ENCODE data around the gene AIMP1.

The AIMP1 gene

GRCh38 chr4:106333186-106333585 is 16.8 kb downstream of the AIMP1 start:
- Histone ChIP-seq H3K36me3 (ENCODE audit: control insufficient read depth in 1 of 2, insufficient read depth in 2 of 2, low read length in 2 of 2) (peaks cover 32 to 56% of the 10 kb centered on the region in 2 donors), H3K4me3 (ENCODE audit: low read depth in 1 of 2, low read length in 2 of 2) (no peak overlapping the region), H3K9me3 (ENCODE audit: control insufficient read depth in 1 of 2, low read length in 2 of 2) (peaks cover 0 to 5% of the 10 kb centered on the region in 2 donors), H3K4me1 (ENCODE audit: control insufficient read depth in 1 of 2, insufficient read depth in 2 of 2, low read length in 2 of 2) (no peaks in the 10 kb centered on the region), H3K27me3 (ENCODE audit: low read depth, low read length) (no peaks in the 10 kb centered on the region), H3K27ac (ENCODE audit: low read length) (no peak overlapping the region)

- Histone ChIP-seq H3K36me3 (ENCODE audit: control insufficient read depth in 1 of 2, insufficient read depth in 2 of 2, low read length in 2 of 2) (peaks cover 27 to 60% of the 10 kb centered on the region in 2 donors), H3K4me3 (ENCODE audit: low read depth in 1 of 2, low read length in 2 of 2) (no peak overlapping the region), H3K4me1 (ENCODE audit: control insufficient read depth in 1 of 2, insufficient read depth in 2 of 2, low read length in 2 of 2) (no peaks in the 10 kb centered on the region), H3K27me3 (ENCODE audit: low read depth, low read length) (no peaks in the 10 kb centered on the region), H3K9me3 (ENCODE audit: control insufficient read depth in 1 of 2, low read length in 2 of 2) (peaks cover 0 to 5% of the 10 kb centered on the region in 2 donors), H3K27ac (ENCODE audit: low read length) (no peak overlapping the region)
These were observed 18.6 kb downstream of the AIMP1 start for GRCh38 chr4:106334741-106335470.

- Histone ChIP-seq H3K4me1 (ENCODE audit: control insufficient read depth in 1 of 2, insufficient read depth in 2 of 2, low read length in 2 of 2) (no peaks in the 10 kb centered on the region), H3K27me3 (ENCODE audit: low read depth, low read length) (no peaks in the 10 kb centered on the region), H3K9me3 (ENCODE audit: control insufficient read depth in 1 of 2, low read length in 2 of 2) (peaks cover 0 to 5% of the 10 kb centered on the region in 2 donors), H3K27ac (ENCODE audit: low read length) (no peak overlapping the region), H3K4me3 (ENCODE audit: low read depth in 1 of 2, low read length in 2 of 2) (no peak overlapping the region), H3K36me3 (ENCODE audit: control insufficient read depth in 1 of 2, insufficient read depth in 2 of 2, low read length in 2 of 2) (peaks cover 28 to 66% of the 10 kb centered on the region in 2 donors)
These were observed 20.3 kb downstream of the AIMP1 start for GRCh38 chr4:106336618-106337017.

- H3K4me1 ChIP-seq (ENCODE audit: control insufficient read depth in 1 of 2, insufficient read depth in 2 of 2, low read length in 2 of 2): no peaks in the 10 kb centered on the region
- H3K36me3 ChIP-seq (ENCODE audit: control insufficient read depth in 1 of 2, insufficient read depth in 2 of 2, low read length in 2 of 2): peaks cover 23 to 60% of the 10 kb centered on the region in 2 donors
- no peak overlapping the region for H3K27ac ChIP-seq (ENCODE audit: low read length)
- H3K27me3 ChIP-seq (ENCODE audit: low read depth, low read length): no peaks in the 10 kb centered on the region
- no peak overlapping the region for H3K4me3 ChIP-seq (ENCODE audit: low read depth in 1 of 2, low read length in 2 of 2)
- H3K9me3 ChIP-seq (ENCODE audit: control insufficient read depth in 1 of 2, low read length in 2 of 2): peaks cover 0 to 5% of the 10 kb centered on the region in 2 donors
These were observed 21.6 kb downstream of the AIMP1 start for GRCh38 chr4:106337916-106338315.

- H3K9me3 ChIP-seq (ENCODE audit: control insufficient read depth in 1 of 2, low read length in 2 of 2): peaks cover 0 to 5% of the 10 kb centered on the region in 2 donors
- H3K36me3 ChIP-seq (ENCODE audit: control insufficient read depth in 1 of 2, insufficient read depth in 2 of 2, low read length in 2 of 2): peaks cover 19 to 56% of the 10 kb centered on the region in 2 donors
- H3K27ac ChIP-seq (ENCODE audit: low read length): no peak overlapping the region
- H3K4me1 ChIP-seq (ENCODE audit: control insufficient read depth in 1 of 2, insufficient read depth in 2 of 2, low read length in 2 of 2): no peaks in the 10 kb centered on the region
- no peaks in the 10 kb centered on the region for H3K27me3 ChIP-seq (ENCODE audit: low read depth, low read length)
- H3K4me3 ChIP-seq (ENCODE audit: low read depth in 1 of 2, low read length in 2 of 2): no peak overlapping the region
These were observed 22.3 kb downstream of the AIMP1 start for GRCh38 chr4:106338671-106339070.

- Histone ChIP-seq H3K27ac (ENCODE audit: low read length) (no peak overlapping the region), H3K9me3 (ENCODE audit: control insufficient read depth in 1 of 2, low read length in 2 of 2) (peaks cover 0 to 5% of the 10 kb centered on the region in 2 donors), H3K4me1 (ENCODE audit: control insufficient read depth in 1 of 2, insufficient read depth in 2 of 2, low read length in 2 of 2) (no peaks in the 10 kb centered on the region), H3K4me3 (ENCODE audit: low read depth in 1 of 2, low read length in 2 of 2) (no peak overlapping the region), H3K27me3 (ENCODE audit: low read depth, low read length) (no peaks in the 10 kb centered on the region), H3K36me3 (ENCODE audit: control insufficient read depth in 1 of 2, insufficient read depth in 2 of 2, low read length in 2 of 2) (peaks cover 23 to 53% of the 10 kb centered on the region in 2 donors)
These were observed 23.1 kb downstream of the AIMP1 start for GRCh38 chr4:106339431-106339830.

- H3K27me3 ChIP-seq (ENCODE audit: low read depth, low read length): no peaks in the 10 kb centered on the region
- H3K36me3 ChIP-seq (ENCODE audit: control insufficient read depth in 1 of 2, insufficient read depth in 2 of 2, low read length in 2 of 2): peaks cover 23 to 44% of the 10 kb centered on the region in 2 donors
These were observed 24.4 kb downstream of the AIMP1 start for GRCh38 chr4:106340774-106341173.

GRCh38 chr4:106343865-106344646 is 27.7 kb downstream of the AIMP1 start:
- no peak overlapping the region for H3K4me3 ChIP-seq (ENCODE audit: low read depth in 1 of 2, low read length in 2 of 2)
- no peaks in the 10 kb centered on the region for H3K4me1 ChIP-seq (ENCODE audit: control insufficient read depth in 1 of 2, insufficient read depth in 2 of 2, low read length in 2 of 2)
- no peaks in the 10 kb centered on the region for H3K27me3 ChIP-seq (ENCODE audit: low read depth, low read length)
- peaks cover 21 to 25% of the 10 kb centered on the region in 2 donors for H3K36me3 ChIP-seq (ENCODE audit: control insufficient read depth in 1 of 2, insufficient read depth in 2 of 2, low read length in 2 of 2)
- no peak overlapping the region for H3K27ac ChIP-seq (ENCODE audit: low read length)
- no peaks in the 10 kb centered on the region for H3K9me3 ChIP-seq (ENCODE audit: control insufficient read depth in 1 of 2, low read length in 2 of 2)

More at GRCh38 chr4:106340774-106341173, 24.4 kb downstream of the AIMP1 start:
- H3K9me3 ChIP-seq (ENCODE audit: control insufficient read depth in 1 of 2, low read length in 2 of 2): peaks cover 0 to 5% of the 10 kb centered on the region in 2 donors
- no peak overlapping the region for H3K27ac ChIP-seq (ENCODE audit: low read length)
- H3K4me3 ChIP-seq (ENCODE audit: low read depth in 1 of 2, low read length in 2 of 2): no peak overlapping the region
- no peaks in the 10 kb centered on the region for H3K4me1 ChIP-seq (ENCODE audit: control insufficient read depth in 1 of 2, insufficient read depth in 2 of 2, low read length in 2 of 2)

- H3K27me3 ChIP-seq (ENCODE audit: low read depth, low read length): no peaks in the 10 kb centered on the region
- H3K4me3 ChIP-seq (ENCODE audit: low read depth in 1 of 2, low read length in 2 of 2): no peak overlapping the region
- H3K27ac ChIP-seq (ENCODE audit: low read length): no peak overlapping the region
- peaks cover 21% of the 10 kb centered on the region in 2 donors for H3K36me3 ChIP-seq (ENCODE audit: control insufficient read depth in 1 of 2, insufficient read depth in 2 of 2, low read length in 2 of 2)
- no peaks in the 10 kb centered on the region for H3K9me3 ChIP-seq (ENCODE audit: control insufficient read depth in 1 of 2, low read length in 2 of 2)
- H3K4me1 ChIP-seq (ENCODE audit: control insufficient read depth in 1 of 2, insufficient read depth in 2 of 2, low read length in 2 of 2): no peaks in the 10 kb centered on the region
These were observed 28.3 kb downstream of the AIMP1 start for GRCh38 chr4:106344647-106344970.

- no peaks in the 10 kb centered on the region for H3K27me3 ChIP-seq (ENCODE audit: low read depth, low read length)
- no peak overlapping the region for H3K27ac ChIP-seq (ENCODE audit: low read length)
- H3K4me1 ChIP-seq (ENCODE audit: control insufficient read depth in 1 of 2, insufficient read depth in 2 of 2, low read length in 2 of 2): no peaks in the 10 kb centered on the region
- no peak overlapping the region for H3K4me3 ChIP-seq (ENCODE audit: low read depth in 1 of 2, low read length in 2 of 2)
- H3K9me3 ChIP-seq (ENCODE audit: control insufficient read depth in 1 of 2, low read length in 2 of 2): no peaks in the 10 kb centered on the region
- H3K36me3 ChIP-seq (ENCODE audit: control insufficient read depth in 1 of 2, insufficient read depth in 2 of 2, low read length in 2 of 2): peaks cover 9 to 14% of the 10 kb centered on the region in 2 donors
These were observed 30.8 kb downstream of the AIMP1 start for GRCh38 chr4:106347167-106347566.

- Histone ChIP-seq H3K4me1 (ENCODE audit: control insufficient read depth in 1 of 2, insufficient read depth in 2 of 2, low read length in 2 of 2) (no peaks in the 10 kb centered on the region), H3K27me3 (ENCODE audit: low read depth, low read length) (no peaks in the 10 kb centered on the region), H3K4me3 (ENCODE audit: low read depth in 1 of 2, low read length in 2 of 2) (no peak overlapping the region), H3K36me3 (ENCODE audit: control insufficient read depth in 1 of 2, insufficient read depth in 2 of 2, low read length in 2 of 2) (peaks cover 10 to 13% of the 10 kb centered on the region in 2 donors), H3K27ac (ENCODE audit: low read length) (no peak overlapping the region), H3K9me3 (ENCODE audit: control insufficient read depth in 1 of 2, low read length in 2 of 2) (no peaks in the 10 kb centered on the region)
These were observed 34.7 kb downstream of the AIMP1 start for GRCh38 chr4:106351016-106351415.
